C4-2B (cell line): ENCODE results near the gene GIMAP4.

Source experiments
- CTCF ChIP-seq: fragments of 450-650 bp; conservative IDR thresholded peaks from 2 replicates; pipeline ENCODE4 v1.5.1; 2017; ENCODE audit warnings: mild to moderate bottlenecking
- ZFX ChIP-seq: fragments of 450-650 bp; IDR thresholded peaks from 2 replicates; pipeline ENCODE4 v1.6.1; 2017

DNA sequence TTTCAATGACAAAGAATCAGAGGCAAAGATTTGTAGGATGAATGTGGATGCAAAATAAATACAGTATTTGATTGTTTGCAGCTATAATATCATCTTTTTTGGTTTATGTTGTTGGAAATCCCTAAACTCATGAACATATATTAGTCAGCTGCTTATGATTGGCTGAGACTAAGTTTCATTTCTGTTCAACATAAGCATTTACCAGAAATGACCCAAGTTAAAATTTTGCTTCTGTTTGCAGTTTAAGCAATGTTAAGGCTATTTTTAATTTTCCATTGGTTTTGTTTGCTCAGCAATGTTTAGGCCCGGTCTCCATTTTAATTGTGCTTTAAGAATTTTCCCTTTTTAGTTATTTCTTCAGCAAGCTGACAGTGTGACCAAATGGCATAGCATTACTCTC is 43.0 kb downstream of the GIMAP4 start:
- no peak for TF ChIP-seq CTCF
- TF ChIP-seq ZFX, result no peak
